HUES48 (cell line): ENCODE results near the gene PRKG2.
A peak's percentile ranks its signal among the peaks of the same experiment; 100 is the strongest.

Experiments used
- H3K27ac ChIP-seq: one replicate; pipeline ENCODE4 v1.7.0; 2013; ENCODE audit warnings: low read depth, low read length, inconsistent platforms
- H3K27me3 ChIP-seq: 2 replicates; pipeline ENCODE4 v1.6.1; 2013; ENCODE audit warnings: mild to moderate bottlenecking, low read length; ENCODE audit not compliant: control insufficient read depth, insufficient read depth
- H3K36me3 ChIP-seq: 2 replicates; pipeline ENCODE4 v1.6.1; 2013; ENCODE audit warnings: low read length; ENCODE audit not compliant: control insufficient read depth, insufficient read depth
- H3K4me1 ChIP-seq: 2 replicates; pipeline ENCODE4 v1.6.1; 2013; ENCODE audit warnings: mild to moderate bottlenecking, low read length; ENCODE audit not compliant: control insufficient read depth, insufficient read depth
- H3K4me3 ChIP-seq: 2 replicates; pipeline ENCODE4 v1.5.1; 2013; ENCODE audit warnings: mild to moderate bottlenecking, low read depth, low read length
- H3K9ac ChIP-seq: 2 replicates; pipeline ENCODE4 v1.6.1; 2013; ENCODE audit warnings: mild to moderate bottlenecking, low read depth, low read length, moderate library complexity
- H3K9me3 ChIP-seq: 2 replicates; pipeline ENCODE4 v1.6.1; 2013; ENCODE audit warnings: low read length; ENCODE audit not compliant: control insufficient read depth, insufficient read depth

Gene PRKG2

GRCh38 chr4:81214881-81215868, at the start of gene PRKG2:
PRKG2 (minus strand) TSS chr4:81215222; CDS start chr4:81205047, 10,175 bp downstream.
- peak within 1 kb of the TSS; percentile 73 for H3K4me3 ChIP-seq
- H3K4me1 ChIP-seq = 0 out of 2 replicates have a peak, but pooled peaks cover 8% of the 10 kb centered on the region
- no peak within 1 kb of the TSS for H3K9ac ChIP-seq
- no peaks in the 10 kb centered on the region for H3K36me3 ChIP-seq
- no peaks in the 10 kb centered on the region for H3K9me3 ChIP-seq
- peaks cover 48% of the 10 kb centered on the region for H3K27me3 ChIP-seq
- H3K27ac ChIP-seq = no peak within 1 kb of the TSS

DNA sequence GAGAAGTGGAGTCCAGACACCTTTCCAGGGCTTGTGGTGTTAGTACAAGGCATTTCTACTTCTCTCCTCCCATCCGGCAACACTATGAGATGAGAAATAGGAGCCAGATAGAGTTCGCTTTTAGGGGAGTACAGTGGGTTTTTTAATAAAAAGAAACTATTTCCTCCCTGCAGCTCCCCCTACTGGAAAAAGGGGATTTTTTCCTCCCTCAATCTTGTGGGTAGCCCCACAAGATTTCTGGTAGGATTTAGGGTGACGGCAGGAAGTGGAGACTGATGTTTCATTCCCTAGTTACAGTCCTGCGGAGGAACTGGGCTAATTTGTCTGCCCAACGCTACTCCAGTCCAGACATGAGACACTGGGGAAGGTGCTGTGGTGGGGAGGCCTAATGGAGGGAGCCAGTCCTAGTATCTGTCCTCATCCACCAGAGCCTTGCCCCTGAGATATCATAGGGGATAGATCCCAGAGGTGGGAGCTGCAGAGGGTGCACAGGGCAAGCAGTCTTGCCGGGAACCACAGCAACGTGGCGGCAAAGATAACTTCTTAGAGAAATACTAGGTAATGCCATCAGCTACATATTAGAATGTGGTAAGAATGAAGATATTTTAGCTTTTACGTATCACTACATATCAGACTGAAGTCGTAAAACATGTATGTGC, 45.5 kb upstream of the PRKG2 start:
- Histone ChIP-seq H3K27me3 (no peaks in the 10 kb centered on the region), H3K9me3 (no peaks in the 10 kb centered on the region), H3K36me3 (no peaks in the 10 kb centered on the region), H3K4me1 (0 out of 2 replicates have a peak, but pooled peaks cover 4% of the 10 kb centered on the region), H3K9ac (no peak overlapping the region; the same call in 1 of the 2 replicates), H3K27ac (no peak overlapping the region), H3K4me3 (no peak overlapping the region)

- Histone ChIP-seq H3K27me3 (no peaks in the 10 kb centered on the region), H3K9ac (no peak overlapping the region), H3K36me3 (no peaks in the 10 kb centered on the region), H3K9me3 (no peaks in the 10 kb centered on the region), H3K27ac (no peak overlapping the region), H3K4me3 (no peak overlapping the region), H3K4me1 (0 out of 2 replicates have a peak, but pooled peaks cover 4% of the 10 kb centered on the region)
These were observed 44.0 kb upstream of the PRKG2 start for GRCh38 chr4:81258841-81259550.

DNA sequence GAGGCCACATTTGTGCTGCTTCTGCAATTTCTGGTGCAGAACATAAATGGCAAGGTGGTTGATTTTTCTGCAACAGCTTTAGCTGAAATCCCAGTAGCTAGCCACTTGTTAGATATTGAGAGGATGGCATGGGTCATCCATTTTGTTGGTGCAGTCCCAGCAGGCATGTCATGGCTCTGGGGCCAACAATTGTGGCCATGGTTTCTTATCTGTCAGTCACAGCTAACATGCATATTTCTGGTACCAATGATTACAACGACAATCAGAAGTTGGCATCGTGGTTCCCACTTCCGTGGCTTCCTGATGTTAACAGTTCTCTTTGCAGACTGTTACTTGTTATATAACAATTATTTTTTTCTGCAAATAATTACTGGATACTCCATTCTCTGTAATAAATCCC, 42.8 kb upstream of the PRKG2 start:
- H3K27ac ChIP-seq = no peak overlapping the region
- H3K4me1 ChIP-seq = 0 out of 2 replicates have a peak, but pooled peaks cover 4% of the 10 kb centered on the region
- no peaks in the 10 kb centered on the region for H3K36me3 ChIP-seq
- H3K9ac ChIP-seq = no peak overlapping the region
- no peaks in the 10 kb centered on the region for H3K27me3 ChIP-seq
- H3K9me3 ChIP-seq = no peaks in the 10 kb centered on the region
- H3K4me3 ChIP-seq = no peak overlapping the region

GRCh38 chr4:81257021-81257420, 42.0 kb upstream of the PRKG2 start:
- Histone ChIP-seq H3K36me3 (no peaks in the 10 kb centered on the region), H3K27ac (no peak overlapping the region), H3K27me3 (no peaks in the 10 kb centered on the region), H3K9me3 (no peaks in the 10 kb centered on the region), H3K4me1 (0 out of 2 replicates have a peak, but pooled peaks cover 4% of the 10 kb centered on the region), H3K9ac (no peak overlapping the region), H3K4me3 (no peak overlapping the region)

DNA sequence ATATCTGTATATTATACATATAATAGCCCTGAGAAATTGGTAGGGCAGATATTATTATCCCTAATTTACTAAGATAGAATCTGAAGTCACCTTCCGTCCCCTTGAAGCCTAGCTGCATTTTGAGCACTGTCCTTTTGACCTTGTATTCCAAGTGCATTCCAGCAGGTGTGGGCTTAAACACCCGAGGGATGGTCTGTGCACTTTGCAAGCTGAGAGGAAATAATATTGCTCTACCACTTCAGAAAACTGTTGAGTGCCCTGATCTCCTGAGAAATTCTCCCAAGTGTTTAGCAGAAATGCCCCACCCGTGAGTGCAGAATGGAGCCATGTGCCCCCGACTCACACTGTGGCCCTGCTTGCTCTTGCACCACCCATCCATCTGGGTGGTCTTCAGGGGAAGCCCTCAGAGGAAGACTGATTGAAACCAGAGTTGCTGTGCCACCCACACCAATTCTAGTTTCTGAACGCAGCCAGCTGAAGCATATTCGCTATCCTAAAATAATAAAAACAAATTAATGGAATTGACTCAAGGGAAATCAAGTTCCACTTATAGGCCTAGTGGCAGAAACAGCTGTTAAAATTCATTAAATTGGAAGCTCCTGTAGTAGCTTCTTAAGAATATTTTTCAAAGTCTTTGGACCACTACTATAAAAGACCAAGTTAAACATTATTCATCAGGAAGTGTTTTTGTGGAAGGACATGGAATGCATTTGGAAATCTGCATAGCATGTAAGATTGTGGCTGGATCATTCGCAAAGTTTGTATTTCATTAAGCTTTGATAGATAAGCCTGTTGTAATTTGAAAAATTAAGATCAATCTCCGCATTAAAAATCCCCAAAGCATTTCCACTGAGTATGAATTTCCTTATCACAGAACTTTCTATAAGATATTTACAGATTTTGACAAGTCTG, 41.3 kb upstream of the PRKG2 start:
- H3K9me3 ChIP-seq = no peaks in the 10 kb centered on the region
- 0 out of 2 replicates have a peak, but pooled peaks cover 4% of the 10 kb centered on the region for H3K4me1 ChIP-seq
- no peak overlapping the region for H3K27ac ChIP-seq
- no peak overlapping the region for H3K9ac ChIP-seq
- no peaks in the 10 kb centered on the region for H3K36me3 ChIP-seq
- no peaks in the 10 kb centered on the region for H3K27me3 ChIP-seq
- no peak overlapping the region for H3K4me3 ChIP-seq

GRCh38 chr4:81255524-81255923, 40.5 kb upstream of the PRKG2 start:
- Histone ChIP-seq H3K36me3 (no peaks in the 10 kb centered on the region), H3K27me3 (no peaks in the 10 kb centered on the region), H3K9me3 (no peaks in the 10 kb centered on the region), H3K27ac (no peak overlapping the region), H3K4me1 (0 out of 2 replicates have a peak, but pooled peaks cover under 1% of the 10 kb centered on the region), H3K4me3 (no peak overlapping the region), H3K9ac (no peak overlapping the region)

DNA sequence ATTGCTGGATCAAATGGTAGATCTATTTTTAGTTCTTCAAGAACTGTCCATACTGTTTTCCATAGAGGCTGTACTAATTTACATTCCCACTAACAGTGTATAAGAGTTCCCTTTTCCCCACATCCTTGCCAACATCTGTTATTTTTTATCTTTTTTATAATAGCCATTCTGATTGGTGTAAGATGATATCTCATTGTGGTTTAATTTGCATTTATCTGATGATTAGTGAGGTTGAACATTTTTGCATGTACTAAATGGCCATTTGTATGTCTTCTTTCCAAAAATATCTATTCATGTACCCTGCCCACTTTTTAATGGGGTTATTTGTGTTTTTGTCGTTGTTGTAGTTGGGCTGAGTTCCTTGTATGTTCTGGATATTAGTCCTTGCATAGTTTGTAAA, 35.4 kb upstream of the PRKG2 start:
- Histone ChIP-seq H3K4me1 (no peaks in the 10 kb centered on the region), H3K36me3 (no peaks in the 10 kb centered on the region), H3K27me3 (no peaks in the 10 kb centered on the region), H3K9ac (no peak overlapping the region), H3K27ac (no peak overlapping the region), H3K9me3 (no peaks in the 10 kb centered on the region), H3K4me3 (no peak overlapping the region)

- H3K9me3 ChIP-seq = no peaks in the 10 kb centered on the region
- no peak overlapping the region for H3K4me3 ChIP-seq
- H3K9ac ChIP-seq = no peak overlapping the region
- no peak overlapping the region for H3K27ac ChIP-seq
- no peaks in the 10 kb centered on the region for H3K36me3 ChIP-seq
- H3K27me3 ChIP-seq = no peaks in the 10 kb centered on the region
- no peaks in the 10 kb centered on the region for H3K4me1 ChIP-seq
These were observed 30.4 kb upstream of the PRKG2 start for GRCh38 chr4:81245218-81246009.
